KOPT-K1 (cell line): Measurements from ENCODE around the gene DRD2.

Experiments
- H3K27ac ChIP-seq: fragments of 200-600 bp; sonication (generic); 2 replicates; pipeline ENCODE4 v1.5.1; 2016; ENCODE audit warnings: antibody characterized with exemption, mild to moderate bottlenecking, low read depth, low read length; ENCODE audit not compliant: poor library complexity, severe bottlenecking
- H3K36me3 ChIP-seq: fragments of 200-600 bp; sonication (generic); 2 replicates; pipeline ENCODE4 v1.5.1; 2017; ENCODE audit warnings: antibody characterized with exemption, mild to moderate bottlenecking, low read length, moderate library complexity; ENCODE audit not compliant: insufficient read depth
- H3K9me3 ChIP-seq: fragments of 200-600 bp; sonication (generic); 2 replicates; pipeline ENCODE4 v1.5.1; 2017; ENCODE audit warnings: antibody characterized with exemption, low read length, mild to moderate bottlenecking; ENCODE audit not compliant: insufficient read depth, poor library complexity, severe bottlenecking

DRD2 gene

DNA sequence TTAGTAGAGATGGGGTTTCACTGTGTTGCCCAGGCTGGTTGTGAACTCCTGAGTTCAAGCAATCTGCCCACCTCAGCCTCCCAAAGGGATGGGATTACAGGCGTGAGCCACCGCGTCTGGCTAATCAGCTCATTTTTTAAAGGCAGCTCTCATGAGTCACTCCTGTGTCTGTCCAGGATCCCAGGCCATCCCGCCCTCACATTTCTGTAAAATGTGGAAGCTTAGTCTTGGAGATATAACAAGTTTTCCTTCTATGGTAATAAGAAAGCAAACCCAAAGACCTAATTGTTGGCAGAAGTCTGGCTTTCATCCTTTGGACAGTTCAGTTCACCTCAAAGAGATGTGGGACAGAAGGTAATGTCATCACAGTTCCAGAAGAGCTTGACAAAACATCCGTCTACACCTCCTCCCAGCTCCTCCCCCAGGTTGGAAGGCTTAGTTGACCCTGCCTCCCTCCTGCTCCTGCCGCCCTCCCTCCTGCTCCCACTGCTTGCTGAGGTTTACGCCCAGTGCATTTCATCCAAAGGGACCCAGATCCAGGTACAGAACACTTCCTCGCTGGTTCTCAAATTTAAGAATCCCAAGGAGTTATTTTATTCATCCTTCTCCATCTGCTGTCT lies 6.4 kb downstream of the DRD2 start:
- H3K36me3 ChIP-seq = no peaks in the 10 kb centered on the region
- no peaks in the 10 kb centered on the region for H3K9me3 ChIP-seq
- no peak overlapping the region for H3K27ac ChIP-seq

GRCh38 chr11:113467545-113467944 lies 7.7 kb downstream of the DRD2 start:
- H3K9me3 ChIP-seq = no peaks in the 10 kb centered on the region
- no peaks in the 10 kb centered on the region for H3K36me3 ChIP-seq
- no peak overlapping the region for H3K27ac ChIP-seq

GRCh38 chr11:113465786-113466185 lies 9.4 kb downstream of the DRD2 start:
- Histone ChIP-seq H3K9me3 (no peaks in the 10 kb centered on the region), H3K27ac (no peak overlapping the region), H3K36me3 (no peaks in the 10 kb centered on the region)

DNA sequence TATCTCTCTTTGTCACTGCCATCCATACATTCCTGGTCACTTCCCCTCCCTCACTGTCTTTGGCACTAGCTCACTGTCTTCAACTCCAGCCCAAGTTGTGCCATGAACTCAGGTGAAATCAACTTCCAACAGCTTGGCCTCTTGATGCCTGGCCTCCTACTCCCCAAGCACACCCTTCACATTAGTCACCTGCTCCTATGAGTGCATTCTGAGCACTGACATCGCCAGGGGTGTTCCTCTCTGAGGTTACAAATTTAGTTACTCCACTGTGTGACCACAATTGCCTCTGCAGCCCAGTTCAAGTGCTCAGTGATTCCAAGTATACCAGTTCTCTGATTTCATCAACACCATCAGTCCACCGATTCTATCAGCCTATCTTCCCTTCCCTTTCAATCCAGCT lies 10.8 kb downstream of the DRD2 start:
- no peaks in the 10 kb centered on the region for H3K9me3 ChIP-seq
- H3K27ac ChIP-seq = no peak overlapping the region
- H3K36me3 ChIP-seq = no peaks in the 10 kb centered on the region

DNA sequence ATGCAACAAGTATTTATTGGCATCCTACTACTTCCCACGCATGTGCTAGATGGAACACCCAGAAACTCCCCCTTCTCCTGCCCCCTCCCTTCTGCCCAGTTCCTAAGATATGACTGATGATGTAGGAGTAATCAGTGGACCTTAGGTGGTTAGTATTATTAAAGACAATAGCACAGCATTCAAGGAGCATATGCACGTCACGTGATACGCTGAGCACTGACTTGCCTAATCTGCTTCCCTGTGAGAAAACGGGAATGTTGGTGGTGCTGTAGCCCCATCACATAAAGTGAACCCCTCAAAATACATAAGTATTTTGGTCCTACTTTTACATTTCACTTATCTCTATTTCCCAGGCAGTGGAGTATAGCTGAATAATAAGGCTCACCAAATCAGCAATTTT lies 12.4 kb downstream of the DRD2 start:
- Histone ChIP-seq H3K36me3 (no peaks in the 10 kb centered on the region), H3K9me3 (no peaks in the 10 kb centered on the region), H3K27ac (no peak overlapping the region)

GRCh38 chr11:113461639-113462038 lies 13.6 kb downstream of the DRD2 start:
- Histone ChIP-seq H3K27ac (no peak overlapping the region), H3K9me3 (no peaks in the 10 kb centered on the region), H3K36me3 (no peaks in the 10 kb centered on the region)

- H3K36me3 ChIP-seq = no peaks in the 10 kb centered on the region
- H3K27ac ChIP-seq = no peak overlapping the region
- no peaks in the 10 kb centered on the region for H3K9me3 ChIP-seq
Observed at GRCh38 chr11:113460469-113460868, 14.7 kb downstream of the DRD2 start.

GRCh38 chr11:113458189-113458588 lies 17.0 kb downstream of the DRD2 start:
- no peaks in the 10 kb centered on the region for H3K36me3 ChIP-seq
- no peak overlapping the region for H3K27ac ChIP-seq
- no peaks in the 10 kb centered on the region for H3K9me3 ChIP-seq

DNA sequence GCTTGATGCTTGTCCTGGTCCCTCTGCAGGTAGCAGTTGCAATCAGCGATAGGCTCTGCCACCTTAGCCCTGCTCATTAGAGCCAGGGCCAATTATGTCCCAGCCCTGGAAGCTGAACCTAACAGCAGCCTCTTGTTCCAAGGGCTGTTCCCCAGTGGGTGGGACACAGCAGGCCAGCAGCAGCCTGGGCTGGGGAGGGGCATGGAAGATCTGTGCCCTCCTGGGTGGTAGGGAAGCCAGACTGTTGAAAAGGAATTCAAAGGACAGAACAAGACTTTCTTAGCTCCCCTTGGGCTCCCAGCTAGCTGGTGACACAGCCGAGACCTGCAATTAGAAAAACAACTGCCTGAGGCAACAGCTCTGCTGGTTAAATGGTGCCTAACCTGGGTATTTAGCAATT lies 17.4 kb downstream of the DRD2 start:
- Histone ChIP-seq H3K27ac (no peak overlapping the region), H3K9me3 (no peaks in the 10 kb centered on the region), H3K36me3 (no peaks in the 10 kb centered on the region)

GRCh38 chr11:113454455-113454854 lies 20.7 kb downstream of the DRD2 start:
- Histone ChIP-seq H3K9me3 (no peaks in the 10 kb centered on the region), H3K36me3 (no peaks in the 10 kb centered on the region), H3K27ac (no peak overlapping the region)

GRCh38 chr11:113449743-113450142 lies 25.5 kb downstream of the DRD2 start:
- Histone ChIP-seq H3K36me3 (no peaks in the 10 kb centered on the region), H3K27ac (no peak overlapping the region)

DNA sequence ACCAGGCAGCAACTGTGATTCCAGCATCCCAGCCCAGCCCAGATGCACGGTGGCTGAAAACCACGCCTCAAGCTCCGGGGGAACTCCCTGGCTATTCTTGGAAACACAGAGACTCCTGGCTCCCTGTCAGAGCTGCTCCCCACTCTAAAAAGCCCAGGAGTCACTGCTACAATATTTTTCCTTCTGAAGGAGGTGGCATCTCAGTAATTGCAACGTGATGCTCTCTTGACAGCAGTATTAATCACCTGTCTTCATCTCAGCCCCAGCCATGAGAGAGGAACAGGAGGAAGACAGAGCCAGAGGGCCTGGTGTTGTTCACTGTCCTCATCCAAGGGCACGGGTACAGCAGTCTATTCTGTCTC lies 26.9 kb downstream of the DRD2 start:
- no peaks in the 10 kb centered on the region for H3K9me3 ChIP-seq
- H3K27ac ChIP-seq = no peak overlapping the region
- no peaks in the 10 kb centered on the region for H3K36me3 ChIP-seq

More at GRCh38 chr11:113449743-113450142, 25.5 kb downstream of the DRD2 start:
- no peaks in the 10 kb centered on the region for H3K9me3 ChIP-seq

- Histone ChIP-seq H3K36me3 (no peaks in the 10 kb centered on the region), H3K27ac (no peak overlapping the region), H3K9me3 (no peaks in the 10 kb centered on the region)
Observed at GRCh38 chr11:113447621-113448315, 27.4 kb downstream of the DRD2 start.

GRCh38 chr11:113446938-113447337 lies 28.3 kb downstream of the DRD2 start:
- H3K27ac ChIP-seq = no peak overlapping the region
- H3K9me3 ChIP-seq = no peaks in the 10 kb centered on the region
- H3K36me3 ChIP-seq = no peaks in the 10 kb centered on the region

- H3K36me3 ChIP-seq = no peaks in the 10 kb centered on the region
- no peak overlapping the region for H3K27ac ChIP-seq
- no peaks in the 10 kb centered on the region for H3K9me3 ChIP-seq
Observed at GRCh38 chr11:113446112-113446511, 29.1 kb downstream of the DRD2 start.

DNA sequence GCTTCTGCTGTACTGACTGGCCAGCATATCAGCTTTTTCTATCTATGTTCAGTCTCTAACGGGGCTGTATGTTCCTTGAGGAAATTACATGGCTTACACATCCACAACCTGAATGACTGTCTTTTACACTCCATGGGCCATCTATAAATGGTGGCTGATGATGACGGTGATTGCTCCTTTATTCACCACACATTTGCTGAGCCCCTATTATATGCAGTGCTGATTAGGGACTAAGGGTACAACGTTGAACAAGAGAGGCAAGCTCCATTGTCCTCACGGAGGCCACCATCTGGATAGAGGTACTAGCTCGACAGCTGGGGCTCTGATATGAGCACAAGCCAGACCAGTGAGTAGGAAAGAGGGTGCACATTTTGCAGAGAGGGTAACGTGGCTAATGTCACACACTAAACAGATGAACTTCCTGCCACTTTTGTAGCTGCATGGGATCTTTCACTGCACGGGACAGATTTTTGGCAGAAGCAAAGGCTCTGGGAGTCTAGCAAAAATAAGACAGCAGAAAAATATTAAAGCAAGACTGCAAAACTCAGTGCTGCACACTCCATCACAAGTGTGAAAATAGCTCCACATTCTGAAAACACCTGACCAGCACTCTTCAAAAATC lies 30.6 kb downstream of the DRD2 start:
- Histone ChIP-seq H3K27ac (no peak overlapping the region), H3K36me3 (no peaks in the 10 kb centered on the region), H3K9me3 (no peaks in the 10 kb centered on the region)
